HG02571 (cell line): ENCODE data around the gene EXD3.

Source experiments
- ATAC-seq: cut with Tn5 transposase; IDR thresholded peaks from one replicate; pipeline ENCODE4 v1.9.1; 2021; ENCODE audit warnings: mild to moderate bottlenecking, moderate library complexity; ENCODE audit not compliant: unreplicated experiment

The EXD3 gene

GRCh38 chr9:137299938-137300337 lies 123.0 kb downstream of the EXD3 start:
- no peak for ATAC-seq

DNA sequence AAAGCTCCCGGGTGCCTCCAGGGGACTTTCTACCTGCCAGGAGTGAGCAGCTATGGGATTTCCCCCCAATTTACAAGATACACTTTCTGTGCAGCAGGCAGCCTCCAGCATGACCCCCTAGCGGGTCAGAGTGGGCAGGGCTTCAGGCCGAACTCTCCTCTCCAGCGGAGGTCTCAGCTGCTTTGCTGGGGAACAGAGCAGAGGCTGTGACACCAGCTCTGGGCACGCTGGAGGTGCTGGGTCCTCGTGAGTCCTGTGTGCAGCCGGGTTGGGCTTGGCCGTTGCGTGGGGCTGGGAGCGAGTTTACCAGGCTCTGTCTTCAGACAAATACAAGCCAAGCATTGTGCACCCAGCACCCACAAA lies 123.8 kb downstream of the EXD3 start:
- no peak for ATAC-seq

GRCh38 chr9:137298401-137299202 lies 124.4 kb downstream of the EXD3 start:
- ATAC-seq = no peak

DNA sequence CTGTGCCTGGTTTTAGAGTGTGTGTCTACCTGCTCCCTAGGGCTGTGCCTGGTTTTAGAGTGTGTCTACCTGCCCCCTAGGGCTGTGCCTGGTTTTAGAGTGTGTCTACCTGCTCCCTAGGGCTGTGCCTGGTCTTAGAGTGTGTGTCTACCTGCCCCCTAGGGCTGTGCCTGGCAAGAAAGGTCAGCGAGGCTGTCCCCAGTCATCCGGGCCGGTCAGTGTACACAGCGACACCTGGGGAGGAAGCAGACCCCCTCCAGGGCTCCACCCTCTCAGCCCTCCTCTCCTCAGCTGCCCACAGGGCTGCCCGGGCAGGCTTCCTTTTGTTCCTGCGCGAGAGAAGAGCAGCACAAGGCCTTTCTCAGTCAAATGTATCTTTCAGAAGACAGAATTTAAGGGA lies 125.0 kb downstream of the EXD3 start:
- ATAC-seq = no peak

- ATAC-seq = no peak
These were observed 126.0 kb downstream of the EXD3 start for GRCh38 chr9:137296670-137297664.

DNA sequence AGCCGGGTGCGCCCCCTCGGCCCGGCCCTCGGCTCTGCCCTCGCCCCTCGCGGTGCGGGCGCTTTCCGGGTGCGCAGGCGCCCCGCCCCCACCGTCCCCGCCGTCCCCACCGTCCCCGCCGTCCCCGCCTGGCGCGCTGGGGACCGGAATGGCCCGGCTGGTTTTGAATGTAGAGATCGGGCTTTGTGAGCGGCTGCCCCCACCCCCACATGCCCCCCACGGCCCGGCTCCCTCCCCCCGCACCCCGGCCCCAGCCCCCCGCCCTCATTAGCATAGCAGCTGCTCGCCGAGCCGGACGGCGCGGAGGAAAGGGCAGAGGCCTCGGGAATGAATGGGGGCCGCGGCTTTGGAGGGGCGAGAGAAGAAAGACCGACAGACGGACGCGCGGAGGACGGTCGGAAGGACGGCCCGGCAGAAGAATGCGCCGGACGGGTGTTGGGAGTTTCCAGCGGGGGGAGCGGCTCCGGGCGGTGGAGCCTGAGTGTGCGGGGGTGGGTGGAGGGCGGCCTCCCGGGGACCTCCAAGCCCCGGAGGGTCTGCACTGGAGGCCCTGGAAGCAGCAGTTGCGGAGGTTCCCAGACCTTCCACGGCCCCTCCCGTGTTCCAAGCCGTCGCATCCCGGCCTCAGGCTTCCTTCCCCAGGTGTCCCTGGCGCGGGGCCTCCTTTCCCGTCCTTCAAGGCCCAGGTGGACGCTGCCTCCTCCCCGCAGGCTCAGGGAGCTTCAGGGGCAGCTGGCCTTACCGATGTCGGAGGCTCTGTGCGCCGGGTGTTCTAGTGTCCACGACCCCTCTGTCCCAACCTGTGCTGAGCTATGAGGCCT lies 126.9 kb downstream of the EXD3 start:
- no peak for ATAC-seq

GRCh38 chr9:137295238-137295811 lies 127.6 kb downstream of the EXD3 start:
- no peak for ATAC-seq

DNA sequence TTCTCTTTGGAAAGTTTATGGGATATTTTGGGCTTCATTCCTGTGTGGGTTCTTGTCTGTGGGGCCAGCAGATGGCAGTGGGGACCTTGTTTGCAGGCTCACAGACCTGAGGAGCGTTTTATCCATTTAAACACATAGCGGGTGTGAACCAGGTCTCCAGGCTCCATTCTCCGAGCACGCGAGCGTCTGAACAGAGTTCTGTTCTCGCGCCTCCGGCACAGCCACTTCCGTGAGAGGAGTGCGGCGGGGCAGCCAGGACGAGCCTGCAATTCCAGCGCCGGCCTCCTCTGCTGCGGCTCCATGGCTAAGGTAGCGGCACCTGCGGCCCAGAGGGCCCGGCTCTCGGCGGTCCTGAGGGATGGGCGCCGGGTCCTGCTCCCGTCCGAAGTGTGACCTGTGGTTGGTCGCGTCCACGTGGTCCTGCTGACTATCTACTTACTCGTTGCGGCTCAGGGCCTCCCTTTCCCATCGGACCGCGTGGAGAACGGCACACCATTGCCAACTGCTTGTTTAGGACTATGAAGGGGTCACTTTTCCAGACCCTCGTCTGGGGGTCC lies 128.2 kb downstream of the EXD3 start:
- ATAC-seq = no peak

- no peak for ATAC-seq
These were observed 128.8 kb downstream of the EXD3 start for GRCh38 chr9:137294091-137294680.

GRCh38 chr9:137293482-137294090 lies 129.4 kb downstream of the EXD3 start:
- ATAC-seq = no peak

GRCh38 chr9:137293094-137293481 lies 129.9 kb downstream of the EXD3 start:
- no peak for ATAC-seq

DNA sequence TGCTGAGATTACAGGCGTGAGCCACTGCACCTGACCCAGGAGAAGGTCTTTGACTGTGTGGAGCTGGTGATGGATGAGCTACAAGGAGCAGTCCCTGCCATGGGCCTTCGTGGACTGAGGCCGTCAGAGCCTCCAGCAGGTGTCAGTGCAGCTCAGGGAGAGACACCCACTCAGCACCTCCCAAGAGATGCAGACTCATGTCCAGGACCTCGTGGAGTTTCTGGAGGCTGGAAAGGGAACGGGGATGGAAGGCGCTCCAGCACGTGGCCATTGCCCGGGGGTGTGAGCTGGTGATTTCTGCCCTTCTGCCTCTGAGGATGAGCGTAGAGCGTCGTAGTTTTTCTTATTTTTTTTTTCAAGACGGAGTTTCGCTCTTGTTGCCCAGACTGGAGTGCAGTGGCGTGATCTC lies 136.0 kb downstream of the EXD3 start:
- ATAC-seq = no peak

GRCh38 chr9:137281345-137282116 lies 141.4 kb downstream of the EXD3 start:
- no peak for ATAC-seq

DNA sequence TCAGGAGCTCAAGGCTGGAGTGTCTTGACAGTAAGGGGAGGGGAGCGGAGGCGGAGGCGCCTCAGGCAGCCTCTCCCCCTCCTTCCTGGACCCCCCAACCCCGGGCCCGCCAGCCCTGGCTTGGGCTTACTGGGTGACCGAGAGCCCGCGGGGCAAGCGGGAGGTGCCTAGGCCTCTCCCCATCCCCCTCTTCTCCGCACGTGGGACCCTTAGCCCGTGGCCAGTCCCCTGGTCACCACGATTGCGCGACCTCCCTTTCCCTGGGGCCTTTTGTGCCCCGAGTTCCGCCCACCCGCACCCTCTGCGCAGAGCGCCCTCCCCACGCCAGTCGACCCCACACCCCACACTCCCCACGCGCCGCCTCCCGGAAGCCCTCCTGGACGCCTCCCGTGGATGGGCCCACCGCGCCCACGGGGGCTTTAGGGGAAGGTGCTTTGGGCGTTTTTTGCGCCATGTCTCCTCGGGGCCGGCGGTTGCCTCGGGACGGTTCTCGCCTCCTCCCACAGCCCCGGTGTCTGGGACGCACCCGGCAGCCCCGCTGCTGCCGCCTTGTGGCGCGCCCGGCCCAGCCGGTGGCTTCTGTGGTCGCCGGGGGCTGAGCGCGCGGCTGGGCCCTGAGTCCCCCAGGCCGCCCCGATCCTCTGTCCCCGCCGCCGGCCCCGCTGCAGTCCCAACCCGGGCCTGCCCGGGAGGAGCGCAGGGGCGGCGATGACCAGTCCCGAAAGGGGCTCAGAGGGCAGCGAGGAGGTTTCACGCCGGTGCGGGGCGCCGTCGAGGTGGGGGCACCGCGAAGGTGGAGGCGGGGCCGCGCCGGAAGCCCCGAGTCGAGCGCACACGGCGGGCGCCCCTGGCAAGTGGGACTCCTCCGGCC lies 142.3 kb downstream of the EXD3 start:
- ATAC-seq = no peak

DNA sequence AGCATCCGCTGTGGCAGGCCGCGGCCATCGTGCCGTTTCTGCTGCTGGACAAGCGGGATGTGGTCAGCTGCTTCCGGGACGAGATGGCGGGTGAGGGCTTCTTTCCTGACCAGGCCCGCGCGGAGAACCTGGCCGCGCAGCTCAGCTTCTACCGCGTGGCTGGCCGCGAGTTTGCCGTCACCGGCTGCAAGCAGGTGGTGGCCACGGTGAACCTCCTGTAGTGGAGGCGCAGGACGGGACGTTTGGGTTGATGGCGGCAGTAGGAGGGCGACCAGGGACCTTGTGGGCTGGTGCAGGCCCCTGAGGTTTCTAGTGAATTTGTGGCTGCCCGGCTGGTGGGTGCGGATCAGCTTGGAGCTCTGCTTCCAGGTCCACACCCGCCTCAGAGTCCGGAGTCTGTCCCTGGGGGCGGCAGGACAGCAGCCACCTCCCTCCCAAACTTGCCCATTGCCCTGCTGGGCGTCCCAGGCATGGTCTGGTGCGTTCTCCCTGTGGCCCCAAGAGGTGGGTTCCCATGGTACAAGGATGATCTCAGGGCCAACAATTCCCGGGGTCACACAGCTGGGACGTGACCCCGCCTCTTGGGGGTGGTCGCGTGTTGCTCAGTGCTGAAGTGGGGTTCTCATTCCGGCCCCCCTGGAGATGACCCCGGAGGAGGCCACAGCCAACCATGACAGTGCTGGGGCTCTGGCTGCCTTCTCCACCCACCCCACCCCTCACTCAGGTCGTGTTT lies 143.1 kb downstream of the EXD3 start:
- no peak for ATAC-seq

- no peak for ATAC-seq
These were observed 143.9 kb downstream of the EXD3 start for GRCh38 chr9:137278721-137279711.
